Common myeloid progenitor, CD34-positive (primary cell): Measurements from ENCODE around the gene NKX1-2.
A peak's percentile ranks its signal among the peaks of the same experiment; 100 is the strongest.

ENCODE experiments used
- CTCF ChIA-PET: fragments of 350-600 bp; sonication (Branson Sonifier 250); formaldehyde crosslinking; loops from one replicate; lab custom pipeline; 2021; ENCODE audit warnings: antibody characterized with exemption; lab: Charles Lee
- POLR2A ChIA-PET: fragments of 350-600 bp; sonication (Branson Sonifier 250); formaldehyde crosslinking; loops from one replicate; lab custom pipeline; 2021; ENCODE audit warnings: antibody characterized with exemption; lab: Charles Lee
- DNase-seq, 3 donors: peaks; one replicate each; pipeline versions ENCODE4 v3.0.0 to v3.0.0-alpha.2; 2013
- H3K27ac ChIP-seq, 2 experiments: 1 replicate in 1 of 2; 2 replicates in 1 of 2; pipeline ENCODE4 v1.7.0; 2013; ENCODE audit warnings: inconsistent platforms in 2 of 2, low read length in 2 of 2, mild to moderate bottlenecking in 2 of 2, low read depth in 1 of 2, moderate library complexity in 1 of 2; ENCODE audit not compliant: severe bottlenecking in 2 of 2, insufficient read depth in 1 of 2, poor library complexity in 1 of 2
- H3K27me3 ChIP-seq, 5 experiments: replicated peaks in 2 of 5; 1 replicate in 3 of 5; 2 replicates in 2 of 5; pipeline versions ENCODE4 v1.6.1 to v1.7.0; 2013; ENCODE audit warnings: low read length in 4 of 5, mild to moderate bottlenecking in 2 of 5, moderate library complexity in 2 of 5, inconsistent platforms in 1 of 5; ENCODE audit not compliant: insufficient read depth in 5 of 5, control insufficient read depth in 4 of 5
- H3K36me3 ChIP-seq, 4 experiments: 1 replicate in 2 of 4; 2 replicates in 2 of 4; pipeline versions ENCODE4 v1.6.1 to v1.7.0; 2013; ENCODE audit warnings: low read length in 3 of 4, control low read depth in 1 of 4, mild to moderate bottlenecking in 1 of 4; ENCODE audit not compliant: control insufficient read depth in 4 of 4, insufficient read depth in 4 of 4
- H3K4me1 ChIP-seq, 4 experiments: 1 replicate in 3 of 4; 2 replicates in 1 of 4; pipeline versions ENCODE4 v1.6.1 to v1.7.1; 2013; ENCODE audit warnings: low read length in 3 of 4, mild to moderate bottlenecking in 3 of 4, control low read depth in 1 of 4, inconsistent platforms in 1 of 4, moderate library complexity in 1 of 4; ENCODE audit not compliant: control insufficient read depth in 4 of 4, insufficient read depth in 4 of 4; ENCODE audit errors: control extremely low read depth in 1 of 4
- H3K4me3 ChIP-seq, 7 experiments: 1 replicate in 4 of 7; 2 replicates in 3 of 7; pipeline versions ENCODE4 v1.5.1 to v1.7.0; 2013; ENCODE audit warnings: mild to moderate bottlenecking in 7 of 7, low read length in 6 of 7, moderate library complexity in 6 of 7, inconsistent platforms in 2 of 7, low read depth in 2 of 7, control low read depth in 1 of 7; ENCODE audit not compliant: insufficient read depth in 4 of 7, control insufficient read depth in 1 of 7; ENCODE audit errors: extremely low read depth in 1 of 7
- H3K9me3 ChIP-seq, 5 experiments: 1 replicate in 4 of 5; 2 replicates in 1 of 5; pipeline versions ENCODE4 v1.6.1 to v1.7.1; 2013; ENCODE audit warnings: low read length in 4 of 5, mild to moderate bottlenecking in 2 of 5, inconsistent platforms in 1 of 5, low read depth in 1 of 5, moderate library complexity in 1 of 5; ENCODE audit not compliant: control insufficient read depth in 4 of 5, insufficient read depth in 2 of 5; ENCODE audit errors: control extremely low read depth in 1 of 5
- WGBS: methylation state at CpG from one replicate; pipeline ENCODE4 v1.1.5; 2013; ENCODE audit not compliant: insufficient coverage; 5-methylcytosine and 5-hydroxymethylcytosine counted together

Gene NKX1-2

DNA sequence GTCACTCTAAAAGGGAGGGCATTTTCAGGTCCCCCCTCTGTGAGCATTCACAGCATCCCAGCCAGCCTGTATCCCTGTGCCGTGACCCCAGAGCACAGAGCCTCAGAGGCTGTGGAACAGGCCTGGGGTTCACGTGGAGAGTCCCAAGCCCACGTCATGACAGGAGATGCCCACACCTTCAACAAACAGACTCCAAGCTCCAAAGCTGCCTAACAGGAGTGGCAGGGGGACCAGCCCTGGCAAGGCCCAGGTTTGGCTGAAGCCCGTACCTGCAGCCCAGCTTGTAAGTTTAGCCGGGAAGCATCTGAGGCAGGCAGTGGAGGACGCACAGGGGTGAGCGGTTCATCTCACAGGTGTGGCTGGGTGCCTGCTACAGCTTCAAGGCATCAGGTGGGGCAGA lies 45.3 kb upstream of the NKX1-2 start:
- Histone ChIP-seq H3K4me1 (peaks cover 2 to 17% (median 13%) of the 10 kb centered on the region in 4 experiments), H3K9me3 (no peaks in the 10 kb centered on the region), H3K4me3 (no peak overlapping the region), H3K36me3 (peaks cover 0 to 3% (median 1%) of the 10 kb centered on the region in 4 experiments), H3K27me3 (no peaks in the 10 kb centered on the region), H3K27ac (no peak overlapping the region)
- POLR2A ChIA-PET: no interaction called here
- DNase-seq: no peak
- WGBS: 99% methylated on average over 7 of the region's 7 CpGs
- CTCF ChIA-PET: interaction anchor here (0.7 to 0.9 kb wide), 2 partner anchors 10 to 16 kb away, joined by 3 read pairs; no protein-coding TSS in a partner anchor

DNA sequence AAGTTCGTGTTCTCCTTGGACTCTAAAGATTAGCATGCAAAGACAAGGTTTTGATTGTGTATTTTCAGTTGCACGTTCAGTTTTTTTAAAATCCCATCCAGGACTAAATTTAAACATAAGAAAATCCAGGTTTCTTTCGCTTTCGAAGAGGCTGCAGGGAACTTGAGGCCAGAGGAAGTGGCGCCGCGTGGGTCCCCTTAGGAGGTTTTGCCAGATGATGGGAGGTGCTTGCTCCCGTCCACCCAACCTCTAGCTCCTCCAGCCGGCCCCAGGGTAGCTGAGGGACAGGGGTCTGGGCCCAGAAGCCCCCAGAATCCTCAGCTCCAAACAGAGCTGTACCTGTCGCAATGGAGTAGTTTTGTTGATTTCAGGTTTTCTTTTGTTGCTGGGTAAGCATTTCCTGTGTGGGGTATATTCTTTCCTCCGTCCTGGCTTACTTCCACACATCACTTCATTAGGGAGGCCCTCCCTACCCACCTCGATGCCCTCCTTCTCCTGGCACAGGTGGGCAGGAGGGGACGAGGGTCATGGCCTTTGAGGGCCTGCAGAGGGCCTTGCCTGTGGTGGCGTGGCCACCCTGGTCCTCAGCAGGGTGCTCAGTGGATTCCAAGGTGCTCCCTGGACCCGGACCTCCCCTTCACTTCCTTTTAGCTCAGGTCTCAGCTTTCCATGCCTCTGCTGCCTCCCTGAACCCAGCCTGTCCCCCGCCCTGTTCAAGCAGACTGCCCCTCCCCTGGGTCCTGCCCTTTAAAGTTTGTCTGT lies 44.4 kb upstream of the NKX1-2 start:
- H3K36me3 ChIP-seq: peaks cover 0 to 3% (median 1%) of the 10 kb centered on the region in 4 experiments
- H3K4me3 ChIP-seq: peak overlapping the region in 6 of 7 experiments; percentile 19 to 69 (median 42)
- peak in 2 of 3 donors; percentile 51 to 60 for DNase-seq
- H3K4me1 ChIP-seq: peaks cover 2 to 17% (median 13%) of the 10 kb centered on the region in 4 experiments
- POLR2A ChIA-PET: no interaction called here
- CTCF ChIA-PET: no interaction called here
- H3K27ac ChIP-seq: no peak overlapping the region
- H3K9me3 ChIP-seq: no peaks in the 10 kb centered on the region
- H3K27me3 ChIP-seq: no peaks in the 10 kb centered on the region
- WGBS: 28% methylated on average over 12 of the region's 16 CpGs

DNA sequence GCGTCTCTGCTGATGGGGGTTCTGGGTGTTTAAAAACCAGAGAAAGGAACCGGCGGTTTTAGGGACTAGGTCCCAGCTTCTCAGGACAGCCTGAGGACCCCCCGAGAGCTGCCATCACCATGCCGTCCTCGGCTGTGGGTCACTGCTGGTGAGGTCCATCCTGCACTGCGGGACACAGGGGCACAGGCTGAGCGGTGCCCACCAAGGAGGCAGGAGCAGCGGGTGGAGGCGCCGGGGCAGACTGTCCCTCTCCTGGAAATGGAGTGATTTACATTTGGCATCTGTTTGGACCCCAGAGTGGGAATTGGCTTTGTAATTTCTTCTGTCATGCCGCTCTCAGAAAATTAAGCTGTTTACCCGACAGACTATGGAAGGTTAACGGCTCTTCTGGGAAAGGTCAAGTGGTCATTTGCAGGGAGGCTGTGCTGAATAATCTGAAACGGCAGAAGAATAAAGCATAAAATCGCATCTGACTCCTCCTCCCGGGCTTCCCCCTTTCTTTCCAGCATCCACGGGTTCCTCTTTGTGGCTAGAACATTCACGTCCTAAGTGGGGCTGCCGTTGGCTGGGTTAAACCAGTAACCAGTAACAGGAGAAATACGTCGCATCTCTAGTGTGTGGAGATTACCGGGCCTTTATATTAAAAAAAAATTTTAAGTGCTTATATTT lies 43.5 kb upstream of the NKX1-2 start:
- WGBS: 54% methylated on average over 17 of the region's 23 CpGs
- Histone ChIP-seq H3K27me3 (no peaks in the 10 kb centered on the region), H3K9me3 (no peaks in the 10 kb centered on the region), H3K27ac (no peak overlapping the region), H3K36me3 (peaks cover 0 to 3% (median 1%) of the 10 kb centered on the region in 4 experiments), H3K4me3 (peak overlapping the region in 4 of 7 experiments; percentile 29 to 69 (median 51)), H3K4me1 (peaks cover 2 to 17% (median 13%) of the 10 kb centered on the region in 4 experiments)
- peak; percentile 29 to 77 (median 77) for DNase-seq
- ChIA-PET CTCF (interaction anchor here (0.6 kb wide), 1 partner anchor 323 kb away, joined by 4 read pairs; no protein-coding TSS in a partner anchor), POLR2A (no interaction called here)

DNA sequence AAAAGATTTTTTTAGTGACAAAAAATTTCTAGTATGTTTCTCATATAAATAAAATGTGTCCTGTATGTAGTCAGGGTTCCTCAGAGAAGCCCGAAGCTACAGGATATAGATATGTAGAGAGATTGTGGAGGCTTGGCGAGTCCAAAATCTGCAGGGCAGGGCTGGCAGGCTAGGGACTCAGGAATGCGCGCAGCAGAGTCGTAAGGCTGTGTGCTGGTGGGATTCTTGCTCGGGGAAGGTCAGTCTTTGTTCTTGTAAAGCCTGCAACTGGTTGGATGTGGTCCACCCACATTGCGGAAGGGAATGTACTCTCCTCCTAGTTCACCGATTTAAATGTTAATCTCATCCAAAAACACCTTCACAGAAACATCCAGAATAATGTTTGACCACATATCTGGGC lies 42.4 kb upstream of the NKX1-2 start:
- H3K9me3 ChIP-seq: no peaks in the 10 kb centered on the region
- H3K4me3 ChIP-seq: no peak overlapping the region
- H3K4me1 ChIP-seq: peaks cover 2 to 17% (median 13%) of the 10 kb centered on the region in 4 experiments
- peaks cover 0 to 3% (median 0%) of the 10 kb centered on the region in 4 experiments for H3K36me3 ChIP-seq
- ChIA-PET CTCF (no interaction called here), POLR2A (no interaction called here)
- 93% methylated on average over 8 of the region's 8 CpGs for WGBS
- no peaks in the 10 kb centered on the region for H3K27me3 ChIP-seq
- H3K27ac ChIP-seq: no peak overlapping the region
- no peak for DNase-seq

DNA sequence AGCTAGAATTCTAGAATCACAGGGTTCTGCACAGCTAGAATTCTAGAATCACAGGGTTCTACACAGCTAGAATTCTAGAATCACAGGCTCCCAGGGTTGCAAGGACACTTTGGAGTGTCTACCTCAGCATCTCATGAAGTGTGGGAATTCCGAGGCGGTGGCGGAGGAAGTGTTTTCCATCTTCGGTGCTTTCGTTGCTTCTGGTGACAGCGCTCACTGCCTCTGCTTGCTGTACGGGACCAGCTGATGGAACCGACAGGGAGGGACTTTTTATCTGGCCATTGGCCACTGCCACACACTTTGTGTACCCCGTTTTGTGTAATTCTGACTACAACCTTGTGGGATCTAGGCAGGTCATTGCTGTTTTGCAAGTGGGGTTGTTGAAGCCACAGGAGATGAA lies 41.3 kb upstream of the NKX1-2 start:
- H3K36me3 ChIP-seq: peaks cover 0 to 3% (median 0%) of the 10 kb centered on the region in 4 experiments
- ChIA-PET CTCF (no interaction called here), POLR2A (no interaction called here)
- H3K4me1 ChIP-seq: peaks cover 2 to 17% (median 13%) of the 10 kb centered on the region in 4 experiments
- no peak overlapping the region for H3K4me3 ChIP-seq
- no peaks in the 10 kb centered on the region for H3K27me3 ChIP-seq
- no peak for DNase-seq
- WGBS: 98% methylated on average over 9 of the region's 9 CpGs
- H3K9me3 ChIP-seq: peaks cover 0 to 9% (median 1%) of the 10 kb centered on the region in 5 experiments
- H3K27ac ChIP-seq: no peak overlapping the region

DNA sequence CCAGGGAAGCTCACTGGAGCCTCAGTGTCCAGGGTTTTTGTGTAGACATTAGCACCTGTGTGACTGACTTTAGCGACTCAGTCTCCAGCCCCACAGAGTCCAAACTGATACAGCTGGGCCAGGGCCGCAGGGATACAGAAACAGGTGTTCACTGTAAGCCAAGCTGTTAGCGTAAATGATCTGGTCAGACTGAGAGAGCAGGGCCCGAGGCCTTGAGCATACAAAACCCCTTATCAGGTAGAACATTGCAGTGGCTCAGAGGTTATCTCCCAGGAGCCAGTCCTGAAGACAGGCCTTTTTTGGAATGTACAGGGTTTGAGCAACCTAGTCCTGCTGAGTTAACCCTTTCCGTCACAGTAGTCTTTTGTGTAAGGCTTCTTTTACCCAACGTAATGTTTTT lies 36.8 kb upstream of the NKX1-2 start:
- no peak overlapping the region for H3K27ac ChIP-seq
- H3K9me3 ChIP-seq: peaks cover 0 to 9% (median 1%) of the 10 kb centered on the region in 5 experiments
- WGBS: 96% methylated on average over 5 of the region's 6 CpGs
- H3K4me1 ChIP-seq: no peaks in the 10 kb centered on the region
- POLR2A ChIA-PET: no interaction called here
- H3K27me3 ChIP-seq: no peaks in the 10 kb centered on the region
- no peak for DNase-seq
- CTCF ChIA-PET: no interaction called here
- H3K4me3 ChIP-seq: no peak overlapping the region
- H3K36me3 ChIP-seq: peaks cover 0 to 3% (median 0%) of the 10 kb centered on the region in 4 experiments

DNA sequence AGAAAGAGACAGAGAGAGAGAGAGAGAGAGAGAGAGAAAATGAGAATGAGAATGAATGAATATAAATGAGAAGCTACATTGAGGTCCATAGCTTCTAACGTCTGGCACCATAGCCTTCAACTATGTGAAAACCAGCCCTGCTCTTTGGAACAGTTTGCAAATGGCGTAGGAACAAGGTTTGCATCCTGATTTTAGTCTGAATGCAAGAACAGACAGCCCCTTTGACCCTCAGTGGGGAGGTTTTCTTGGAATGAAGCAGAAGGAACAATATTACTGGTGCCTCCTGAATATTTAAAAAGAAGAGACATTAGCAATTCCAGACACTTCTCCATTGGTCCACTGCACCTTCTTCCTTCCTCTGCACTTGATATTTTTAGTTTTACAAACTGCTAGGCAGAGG lies 34.8 kb upstream of the NKX1-2 start:
- POLR2A ChIA-PET: no interaction called here

More for the DNA sequence above, 34.8 kb upstream of the NKX1-2 start:
- CTCF ChIA-PET: interaction anchor here (0.6 to 1.2 kb wide), 3 partner anchors 13 to 150 kb away, joined by 3 to 5 read pairs (median 4); no protein-coding TSS in a partner anchor
- Histone ChIP-seq H3K27me3 (no peaks in the 10 kb centered on the region), H3K36me3 (no peaks in the 10 kb centered on the region), H3K9me3 (peaks cover 0 to 9% (median 1%) of the 10 kb centered on the region in 5 experiments), H3K4me3 (no peak overlapping the region), H3K27ac (no peak overlapping the region), H3K4me1 (no peaks in the 10 kb centered on the region)
- no peak for DNase-seq
- 93% methylated on average over 2 of the region's 2 CpGs for WGBS
